HepG2 (cell line): ENCODE results near the gene CRIM1. TPM values are rescaled to one million over a fixed set of nuclear protein-coding genes. Genes with fewer than 3 reads are reported as not detected.

Source experiments
- CERS6 ChIP-seq: sonication (generic); formaldehyde crosslinking; IDR thresholded peaks from 2 replicates; pipeline ENCODE4 v1.5.0; 2020; ENCODE audit warnings: missing genetic modification reagents
- EP300 ChIP-seq, 3 experiments: sonication (generic) in 1 of 3; formaldehyde crosslinking in 1 of 3; IDR thresholded peaks; 2 replicates each; pipeline versions ENCODE4 v1.5.1 to v1.6.1; 2011 to 2020; ENCODE audit warnings: low read depth in 2 of 3, low read length in 2 of 3, borderline replicate concordance in 1 of 3, improper control_type of control experiment in 1 of 3, mild to moderate bottlenecking in 1 of 3, missing genetic modification reagents in 1 of 3, moderate library complexity in 1 of 3
- GATAD2A ChIP-seq: IDR thresholded peaks from 2 replicates; pipeline ENCODE4 v1.6.1; 2016
- GPN1 ChIP-seq: sonication (generic); formaldehyde crosslinking; IDR thresholded peaks from 2 replicates; pipeline ENCODE4 v1.5.1; 2020; ENCODE audit warnings: missing genetic modification reagents, borderline replicate concordance
- JUNB ChIP-seq: sonication (generic); formaldehyde crosslinking; IDR thresholded peaks from 2 replicates; pipeline ENCODE4 v1.8.0; 2022; ENCODE audit warnings: missing genetic modification reagents, mild to moderate bottlenecking, borderline replicate concordance
- KDM2A ChIP-seq: sonication (generic); formaldehyde crosslinking; IDR thresholded peaks from 2 replicates; pipeline ENCODE4 v1.4.0; 2020; ENCODE audit warnings: low read depth, missing genetic modification reagents, borderline replicate concordance
- NR2F6 ChIP-seq, 2 experiments: IDR thresholded peaks; 2 replicates each; pipeline ENCODE4 v1.6.1; 2016; ENCODE audit warnings: antibody characterized with exemption in 1 of 2, mild to moderate bottlenecking in 1 of 2
- PITX1 ChIP-seq: sonication (generic); formaldehyde crosslinking; IDR thresholded peaks from 2 replicates; pipeline ENCODE4 v1.5.1; 2020; ENCODE audit warnings: mild to moderate bottlenecking, missing genetic modification reagents
- RFXAP ChIP-seq: sonication (generic); formaldehyde crosslinking; IDR thresholded peaks from 2 replicates; pipeline ENCODE4 v1.4.0; 2020; ENCODE audit warnings: missing genetic modification reagents, borderline replicate concordance
- SCMH1 ChIP-seq: sonication (generic); formaldehyde crosslinking; IDR thresholded peaks from 2 replicates; pipeline ENCODE4 v1.9.0; 2021; ENCODE audit warnings: missing genetic modification reagents, mild to moderate bottlenecking, borderline replicate concordance
- SETDB1 ChIP-seq: sonication (generic); formaldehyde crosslinking; IDR thresholded peaks from 2 replicates; pipeline ENCODE4 v1.5.1; 2020; ENCODE audit warnings: missing genetic modification reagents, mild to moderate bottlenecking, borderline replicate concordance
- SOX13 ChIP-seq, 3 experiments: fragments of 450-650 bp in 1 of 3; sonication (generic) in 1 of 3; formaldehyde crosslinking in 1 of 3; IDR thresholded peaks in 2 of 3; conservative IDR thresholded peaks in 1 of 3; 2 replicates each; pipeline versions ENCODE4 v1.5.0 to v1.6.1; 2016 to 2020; ENCODE audit warnings: antibody characterized with exemption in 1 of 3, mild to moderate bottlenecking in 1 of 3, missing compliant biosample characterization in 1 of 3, missing genetic modification reagents in 1 of 3, moderate library complexity in 1 of 3
- TRIM22 ChIP-seq: fragments of 450-650 bp; IDR thresholded peaks from 2 replicates; pipeline ENCODE4 v1.6.1; 2017
- ZNF143 ChIP-seq: sonication (generic); formaldehyde crosslinking; IDR thresholded peaks from 2 replicates; pipeline ENCODE4 v1.4.0; 2020; ENCODE audit warnings: missing genetic modification reagents
- ZNF160 ChIP-seq: sonication (generic); formaldehyde crosslinking; IDR thresholded peaks from 2 replicates; pipeline ENCODE4 v1.8.0; 2022; ENCODE audit warnings: mild to moderate bottlenecking, inconsistent platforms, missing genetic modification reagents
- ZNF207 ChIP-seq: fragments of 450-650 bp; IDR thresholded peaks from 2 replicates; pipeline ENCODE4 v1.6.1; 2016; ENCODE audit warnings: antibody characterized with exemption, borderline replicate concordance
- ZNF343 ChIP-seq: sonication (generic); formaldehyde crosslinking; IDR thresholded peaks from 2 replicates; pipeline ENCODE4 v1.4.0; 2020; ENCODE audit warnings: mild to moderate bottlenecking, missing genetic modification reagents
- ZNF530 ChIP-seq: sonication (generic); formaldehyde crosslinking; IDR thresholded peaks from 2 replicates; pipeline ENCODE4 v1.5.0; 2020; ENCODE audit warnings: low read depth, mild to moderate bottlenecking, missing genetic modification reagents
- ZNF547 ChIP-seq: sonication (generic); formaldehyde crosslinking; IDR thresholded peaks from 2 replicates; pipeline ENCODE4 v1.5.1; 2020; ENCODE audit warnings: mild to moderate bottlenecking, missing genetic modification reagents
- ZNF746 ChIP-seq: sonication (generic); formaldehyde crosslinking; IDR thresholded peaks from 2 replicates; pipeline ENCODE4 v1.8.0; 2022; ENCODE audit warnings: mild to moderate bottlenecking, missing genetic modification reagents
- ZNF883 ChIP-seq: sonication (generic); formaldehyde crosslinking; IDR thresholded peaks from 2 replicates; pipeline ENCODE4 v1.5.1; 2020; ENCODE audit warnings: mild to moderate bottlenecking, missing genetic modification reagents; ENCODE audit errors: not compliant biosample characterization
- polyA plus RNA-seq, 8 experiments: library from polyadenylated mRNA; depleted of rRNA in 3 of 8; stranded (reverse) in 7 of 8; unstranded in 1 of 8; fragments of >200 nt; fragmentation: Illumina TruSeq in 4 of 8; extraction: Trizol in 4 of 8; gene quantifications; 2 replicates each; pipeline versions ENCODE4 v1.2.1 to v1.2.3, GENCODE V29; 2011 to 2016; ENCODE audit warnings: low read depth in 4 of 8, missing spikeins in 1 of 8, mixed read lengths in 1 of 8; ENCODE audit not compliant: insufficient read depth in 1 of 8
- total RNA-seq, 5 experiments: library from RNA; depleted of rRNA; stranded (reverse); fragments of >200 nt; fragmentation: Illumina TruSeq; extraction: Trizol; gene quantifications; 2 replicates each; pipeline ENCODE4 v1.2.3, GENCODE V29; 2016; ENCODE audit warnings: low read depth in 1 of 5
- TF ChIP-seq, protein P1 (sequence below): sonication (generic); formaldehyde crosslinking; conservative IDR thresholded peaks from 2 replicates; pipeline ENCODE4 v1.8.1; 2023; ENCODE audit warnings: missing genetic modification reagents
- TF ChIP-seq, protein P2 (sequence below): sonication (generic); formaldehyde crosslinking; IDR thresholded peaks from 2 replicates; pipeline ENCODE4 v1.4.0; 2020; ENCODE audit warnings: missing genetic modification reagents

Gene CRIM1
- total and polyA plus RNA-seq, 2 of the 13 experiments (the other 11 are each of a cell fraction or from before 2014, with no cell fraction given), result 39.1 to 69.9 TPM

- TF ChIP-seq CERS6 (CRISPR knock-in tag) (no peak), RFXAP (CRISPR knock-in tag) (no peak), SETDB1 (CRISPR knock-in tag) (no peak), ZNF530 (CRISPR knock-in tag) (no peak), SOX13 (IDR thresholded peaks at IDR 0.05) (no peak), SOX13 (CRISPR knock-in tag; conservative IDR thresholded peaks at IDR 0.05 in 1 of 2, IDR thresholded peaks at IDR 0.05 in 1 of 2) (peak in 1 of 2 experiments; percentile 41; a peak in 2 of 4 replicates), JUNB (CRISPR knock-in tag) (no peak), ZNF343 (CRISPR knock-in tag) (no peak), EP300 (IDR thresholded peaks at IDR 0.05; ENCODE audit: low read depth in 2 of 2, low read length in 2 of 2) (peak in 1 of 2 experiments; percentile 56; a peak in 2 of 4 replicates), EP300 (CRISPR knock-in tag; IDR thresholded peaks at IDR 0.05; ENCODE audit: borderline replicate concordance) (peak; percentile 13; the same call in 1 of the 2 replicates), ZNF143 (CRISPR knock-in tag) (no peak), ZNF160 (CRISPR knock-in tag) (no peak), PITX1 (CRISPR knock-in tag) (no peak), ZNF547 (CRISPR knock-in tag) (no peak), ZNF207 (no peak), SCMH1 (CRISPR knock-in tag) (no peak), ZNF746 (no peak), KDM2A (CRISPR knock-in tag) (no peak), GPN1 (no peak), ZNF883 (CRISPR knock-in tag) (no peak), GATAD2A (CRISPR knock-in tag) (peak; percentile 51; the same call in 1 of the 2 replicates), TRIM22 (no peak), NR2F6 (IDR thresholded peaks at IDR 0.05) (no peak), NR2F6 (CRISPR knock-in tag; IDR thresholded peaks at IDR 0.05) (no peak)
- TF ChIP-seq, protein P1, sequence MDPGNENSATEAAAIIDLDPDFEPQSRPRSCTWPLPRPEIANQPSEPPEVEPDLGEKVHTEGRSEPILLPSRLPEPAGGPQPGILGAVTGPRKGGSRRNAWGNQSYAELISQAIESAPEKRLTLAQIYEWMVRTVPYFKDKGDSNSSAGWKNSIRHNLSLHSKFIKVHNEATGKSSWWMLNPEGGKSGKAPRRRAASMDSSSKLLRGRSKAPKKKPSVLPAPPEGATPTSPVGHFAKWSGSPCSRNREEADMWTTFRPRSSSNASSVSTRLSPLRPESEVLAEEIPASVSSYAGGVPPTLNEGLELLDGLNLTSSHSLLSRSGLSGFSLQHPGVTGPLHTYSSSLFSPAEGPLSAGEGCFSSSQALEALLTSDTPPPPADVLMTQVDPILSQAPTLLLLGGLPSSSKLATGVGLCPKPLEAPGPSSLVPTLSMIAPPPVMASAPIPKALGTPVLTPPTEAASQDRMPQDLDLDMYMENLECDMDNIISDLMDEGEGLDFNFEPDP (CRISPR knock-in tag), result no peak
- TF ChIP-seq, protein P2, sequence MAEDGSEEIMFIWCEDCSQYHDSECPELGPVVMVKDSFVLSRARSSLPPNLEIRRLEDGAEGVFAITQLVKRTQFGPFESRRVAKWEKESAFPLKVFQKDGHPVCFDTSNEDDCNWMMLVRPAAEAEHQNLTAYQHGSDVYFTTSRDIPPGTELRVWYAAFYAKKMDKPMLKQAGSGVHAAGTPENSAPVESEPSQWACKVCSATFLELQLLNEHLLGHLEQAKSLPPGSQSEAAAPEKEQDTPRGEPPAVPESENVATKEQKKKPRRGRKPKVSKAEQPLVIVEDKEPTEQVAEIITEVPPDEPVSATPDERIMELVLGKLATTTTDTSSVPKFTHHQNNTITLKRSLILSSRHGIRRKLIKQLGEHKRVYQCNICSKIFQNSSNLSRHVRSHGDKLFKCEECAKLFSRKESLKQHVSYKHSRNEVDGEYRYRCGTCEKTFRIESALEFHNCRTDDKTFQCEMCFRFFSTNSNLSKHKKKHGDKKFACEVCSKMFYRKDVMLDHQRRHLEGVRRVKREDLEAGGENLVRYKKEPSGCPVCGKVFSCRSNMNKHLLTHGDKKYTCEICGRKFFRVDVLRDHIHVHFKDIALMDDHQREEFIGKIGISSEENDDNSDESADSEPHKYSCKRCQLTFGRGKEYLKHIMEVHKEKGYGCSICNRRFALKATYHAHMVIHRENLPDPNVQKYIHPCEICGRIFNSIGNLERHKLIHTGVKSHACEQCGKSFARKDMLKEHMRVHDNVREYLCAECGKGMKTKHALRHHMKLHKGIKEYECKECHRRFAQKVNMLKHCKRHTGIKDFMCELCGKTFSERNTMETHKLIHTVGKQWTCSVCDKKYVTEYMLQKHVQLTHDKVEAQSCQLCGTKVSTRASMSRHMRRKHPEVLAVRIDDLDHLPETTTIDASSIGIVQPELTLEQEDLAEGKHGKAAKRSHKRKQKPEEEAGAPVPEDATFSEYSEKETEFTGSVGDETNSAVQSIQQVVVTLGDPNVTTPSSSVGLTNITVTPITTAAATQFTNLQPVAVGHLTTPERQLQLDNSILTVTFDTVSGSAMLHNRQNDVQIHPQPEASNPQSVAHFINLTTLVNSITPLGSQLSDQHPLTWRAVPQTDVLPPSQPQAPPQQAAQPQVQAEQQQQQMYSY, result no peak
Observed at GRCh38 chr2:36367486-36367885, 11.9 kb downstream of the CRIM1 start (continued).
